GM19023 (cell line): Measurements from ENCODE around the gene PIAS3.

Source experiments
- ATAC-seq: cut with Tn5 transposase; IDR thresholded peaks from one replicate; pipeline ENCODE4 v1.9.1; 2021; ENCODE audit warnings: mild to moderate bottlenecking, moderate library complexity; ENCODE audit not compliant: unreplicated experiment

Gene PIAS3

GRCh38 chr1:145858901-145859490, at the start of gene PIAS3:
TSS of gene PIAS3 (minus strand) at chr1:145859081. CDS start at chr1:145858990, 91 bp downstream.
- ATAC-seq = peak; percentile 88

- ATAC-seq = no peak
Observed at GRCh38 chr1:145908653-145909052, 49.8 kb upstream of the PIAS3 start.

GRCh38 chr1:145906954-145907753, 48.3 kb upstream of the PIAS3 start:
- no peak for ATAC-seq

- ATAC-seq = no peak
Observed at GRCh38 chr1:145901312-145902021, 42.6 kb upstream of the PIAS3 start.

- no peak for ATAC-seq
Observed at GRCh38 chr1:145898756-145899155, 39.9 kb upstream of the PIAS3 start.

- no peak for ATAC-seq
Observed at GRCh38 chr1:145897969-145898368, 39.1 kb upstream of the PIAS3 start.

GRCh38 chr1:145895471-145895870, 36.6 kb upstream of the PIAS3 start:
- ATAC-seq = no peak

GRCh38 chr1:145893306-145894055, 34.6 kb upstream of the PIAS3 start:
- ATAC-seq = no peak

- no peak for ATAC-seq
Observed at GRCh38 chr1:145892486-145893087, 33.7 kb upstream of the PIAS3 start.

GRCh38 chr1:145891587-145892485, 33.0 kb upstream of the PIAS3 start:
- ATAC-seq = no peak

GRCh38 chr1:145891143-145891542, 32.3 kb upstream of the PIAS3 start:
- ATAC-seq = no peak

- ATAC-seq = no peak
Observed at GRCh38 chr1:145889722-145890121, 30.8 kb upstream of the PIAS3 start.

- no peak for ATAC-seq
Observed at GRCh38 chr1:145887631-145888030, 28.8 kb upstream of the PIAS3 start.

- no peak for ATAC-seq
Observed at GRCh38 chr1:145886816-145887215, 27.9 kb upstream of the PIAS3 start.

GRCh38 chr1:145886390-145886789, 27.5 kb upstream of the PIAS3 start:
- no peak for ATAC-seq

GRCh38 chr1:145885738-145886287, 26.9 kb upstream of the PIAS3 start, which contains the start of gene ANKRD35:
TSS of gene ANKRD35 (minus strand) at chr1:145885866. CDS start at chr1:145885758, 108 bp downstream.
- ATAC-seq = peak; percentile 99

- ATAC-seq = no peak
Observed at GRCh38 chr1:145884675-145885074, 25.8 kb upstream of the PIAS3 start.

- no peak for ATAC-seq
Observed at GRCh38 chr1:145879775-145880174, 20.9 kb upstream of the PIAS3 start.

GRCh38 chr1:145878724-145879123, 19.8 kb upstream of the PIAS3 start:
- no peak for ATAC-seq
